SK-N-MC (cell line): ENCODE measurements around the gene CLDN22.
"Not testable (repeated sequence)": the region's sequence is repeated elsewhere in the genome, so short reads cannot be mapped to it uniquely, and the experiment has no call there.

Experiments used
- DNase-seq: peaks from one replicate; pipeline ENCODE4 v3.0.0-alpha.2; 2011; ENCODE audit warnings: low read depth, low spot score
- H3K27ac ChIP-seq: fragments of 200-600 bp; sonication (generic); 2 replicates; pipeline ENCODE4 v1.5.1; 2016; ENCODE audit warnings: mixed run types
- H3K36me3 ChIP-seq: fragments of 200-600 bp; sonication (generic); 2 replicates; pipeline ENCODE4 v1.6.1; 2017; ENCODE audit warnings: antibody characterized with exemption, low read length, mixed read lengths; ENCODE audit not compliant: insufficient read depth
- H3K4me3 ChIP-seq: fragments of 200-600 bp; sonication (generic); 2 replicates; pipeline ENCODE4 v1.5.1; 2016
- H3K9ac ChIP-seq: fragments of 200-600 bp; sonication (generic); 2 replicates; pipeline ENCODE4 v1.8.0; 2017; ENCODE audit warnings: mixed run types, mixed read lengths; ENCODE audit not compliant: insufficient read length
- H3K9me3 ChIP-seq: fragments of 200-600 bp; sonication (generic); 2 replicates; pipeline ENCODE4 v1.6.1; 2017; ENCODE audit warnings: low read depth, mild to moderate bottlenecking, antibody characterized with exemption, low read length, moderate library complexity, mixed read lengths
- EZH2 ChIP-seq: fragments of 200-600 bp; sonication (generic); IDR thresholded peaks from one replicate; pipeline ENCODE4 v1.6.1; 2017; ENCODE audit warnings: antibody characterized with exemption
- FOXP2 ChIP-seq: optimal IDR thresholded peaks from 2 replicates; pipeline ENCODE3; 2011; ENCODE audit warnings: mild to moderate bottlenecking, moderate library complexity; ENCODE audit not compliant: insufficient read depth; ENCODE audit errors: extremely low read length, control extremely low read depth
- POLR2AphosphoS5 ChIP-seq: IDR thresholded peaks from 2 replicates; pipeline ENCODE4 v1.6.1; 2012; ENCODE audit warnings: mild to moderate bottlenecking, low read depth, low read length, borderline replicate concordance

The CLDN22 gene

GRCh38 chr4:183328832-183329231 lies 8.8 kb upstream of the CLDN22 start:
- TF ChIP-seq EZH2, result no peak
- no peak for TF ChIP-seq FOXP2
- no peak for TF ChIP-seq POLR2AphosphoS5
- H3K9ac ChIP-seq, result no peak overlapping the region
- H3K27ac ChIP-seq, result no peak overlapping the region
- DNase-seq, result no peak
- no peaks in the 10 kb centered on the region for H3K9me3 ChIP-seq
- no peak overlapping the region for H3K4me3 ChIP-seq
- H3K36me3 ChIP-seq, result no peaks in the 10 kb centered on the region

- TF ChIP-seq EZH2, result no peak
- no peak for TF ChIP-seq FOXP2
- no peak for TF ChIP-seq POLR2AphosphoS5
- Histone ChIP-seq H3K9me3 (no peaks in the 10 kb centered on the region), H3K27ac (no peak overlapping the region), H3K36me3 (no peaks in the 10 kb centered on the region), H3K9ac (no peak overlapping the region), H3K4me3 (no peak overlapping the region)
- DNase-seq, result no peak
Observed at GRCh38 chr4:183327827-183328226, 7.8 kb upstream of the CLDN22 start.

GRCh38 chr4:183326853-183327252 lies 6.8 kb upstream of the CLDN22 start:
- no peak for DNase-seq
- TF ChIP-seq FOXP2, result no peak
- TF ChIP-seq EZH2, result no peak
- TF ChIP-seq POLR2AphosphoS5, result no peak
- no peaks in the 10 kb centered on the region for H3K9me3 ChIP-seq
- no peak overlapping the region for H3K4me3 ChIP-seq
- H3K27ac ChIP-seq, result no peak overlapping the region
- no peak overlapping the region for H3K9ac ChIP-seq
- no peaks in the 10 kb centered on the region for H3K36me3 ChIP-seq

GRCh38 chr4:183326387-183326786 lies 6.3 kb upstream of the CLDN22 start:
- not testable (repeated sequence) for H3K27ac ChIP-seq, H3K36me3 ChIP-seq, H3K9ac ChIP-seq, H3K9me3 ChIP-seq, H3K4me3 ChIP-seq, DNase-seq

GRCh38 chr4:183324619-183325018 lies 4.5 kb upstream of the CLDN22 start:
- no peaks in the 10 kb centered on the region for H3K36me3 ChIP-seq
- TF ChIP-seq EZH2 (no peak), FOXP2 (no peak), POLR2AphosphoS5 (no peak)

GRCh38 chr4:183324056-183324455 lies 4.0 kb upstream of the CLDN22 start:
- H3K27ac ChIP-seq, H3K9ac ChIP-seq, DNase-seq, H3K36me3 ChIP-seq, H3K9me3 ChIP-seq, H3K4me3 ChIP-seq: not testable (repeated sequence)

More at GRCh38 chr4:183324619-183325018, 4.5 kb upstream of the CLDN22 start:
- Histone ChIP-seq H3K9me3 (no peaks in the 10 kb centered on the region), H3K4me3 (no peak overlapping the region), H3K9ac (no peak overlapping the region), H3K27ac (no peak overlapping the region)
- DNase-seq, result no peak

GRCh38 chr4:183323295-183323694 lies 3.2 kb upstream of the CLDN22 start:
- H3K27ac ChIP-seq, result no peak overlapping the region
- no peaks in the 10 kb centered on the region for H3K9me3 ChIP-seq
- TF ChIP-seq EZH2, result no peak
- no peak for TF ChIP-seq FOXP2
- no peak for TF ChIP-seq POLR2AphosphoS5
- DNase-seq, result no peak
- H3K9ac ChIP-seq, result no peak overlapping the region
- no peak overlapping the region for H3K4me3 ChIP-seq
- no peaks in the 10 kb centered on the region for H3K36me3 ChIP-seq

GRCh38 chr4:183322326-183322725 lies 2.2 kb upstream of the CLDN22 start, which contains the start of gene CLDN24:
Gene CLDN24, minus strand, starts transcription at chr4:183322426. Its CDS starts 0 bp downstream, at chr4:183322426.
- Histone ChIP-seq H3K27ac (no peak within 1 kb of the TSS), H3K9ac (no peak within 1 kb of the TSS), H3K4me3 (no peak within 1 kb of the TSS), H3K9me3 (no peaks in the 10 kb centered on the region), H3K36me3 (no peaks in the 10 kb centered on the region)
- no peak for DNase-seq
- TF ChIP-seq FOXP2 (no peak), POLR2AphosphoS5 (no peak), EZH2 (no peak)

GRCh38 chr4:183321516-183321915 lies 1.4 kb upstream of the CLDN22 start:
- no peak for DNase-seq
- Histone ChIP-seq H3K9ac (no peak overlapping the region), H3K4me3 (no peak overlapping the region), H3K27ac (no peak overlapping the region), H3K36me3 (no peaks in the 10 kb centered on the region), H3K9me3 (no peaks in the 10 kb centered on the region)
- TF ChIP-seq EZH2, result no peak
- TF ChIP-seq FOXP2, result no peak
- no peak for TF ChIP-seq POLR2AphosphoS5
